HUES48 (cell line): ENCODE measurements around the gene LGMN.

ENCODE experiments used
- H3K27ac ChIP-seq: one replicate; pipeline ENCODE4 v1.7.0; 2013; ENCODE audit warnings: low read depth, low read length, inconsistent platforms
- H3K27me3 ChIP-seq: 2 replicates; pipeline ENCODE4 v1.6.1; 2013; ENCODE audit warnings: mild to moderate bottlenecking, low read length; ENCODE audit not compliant: control insufficient read depth, insufficient read depth
- H3K36me3 ChIP-seq: 2 replicates; pipeline ENCODE4 v1.6.1; 2013; ENCODE audit warnings: low read length; ENCODE audit not compliant: control insufficient read depth, insufficient read depth
- H3K4me1 ChIP-seq: 2 replicates; pipeline ENCODE4 v1.6.1; 2013; ENCODE audit warnings: mild to moderate bottlenecking, low read length; ENCODE audit not compliant: control insufficient read depth, insufficient read depth
- H3K4me3 ChIP-seq: 2 replicates; pipeline ENCODE4 v1.5.1; 2013; ENCODE audit warnings: mild to moderate bottlenecking, low read depth, low read length
- H3K9ac ChIP-seq: 2 replicates; pipeline ENCODE4 v1.6.1; 2013; ENCODE audit warnings: mild to moderate bottlenecking, low read depth, low read length, moderate library complexity
- H3K9me3 ChIP-seq: 2 replicates; pipeline ENCODE4 v1.6.1; 2013; ENCODE audit warnings: low read length; ENCODE audit not compliant: control insufficient read depth, insufficient read depth

Gene LGMN

GRCh38 chr14:92710001-92710341, 38.5 kb downstream of the LGMN start:
- Histone ChIP-seq H3K9ac (no peak overlapping the region), H3K27ac (no peak overlapping the region), H3K4me1 (no peaks in the 10 kb centered on the region), H3K27me3 (no peaks in the 10 kb centered on the region), H3K9me3 (no peaks in the 10 kb centered on the region), H3K36me3 (peaks cover 58% of the 10 kb centered on the region), H3K4me3 (no peak overlapping the region)

GRCh38 chr14:92709340-92710000, 39.0 kb downstream of the LGMN start:
- Histone ChIP-seq H3K9me3 (no peaks in the 10 kb centered on the region), H3K27me3 (no peaks in the 10 kb centered on the region), H3K27ac (no peak overlapping the region), H3K9ac (no peak overlapping the region), H3K36me3 (peaks cover 59% of the 10 kb centered on the region), H3K4me3 (no peak overlapping the region), H3K4me1 (no peaks in the 10 kb centered on the region)

- H3K36me3 ChIP-seq, result peaks cover 48% of the 10 kb centered on the region
- no peaks in the 10 kb centered on the region for H3K9me3 ChIP-seq
- no peaks in the 10 kb centered on the region for H3K4me1 ChIP-seq
- no peak overlapping the region for H3K27ac ChIP-seq
- H3K9ac ChIP-seq, result no peak overlapping the region
- H3K4me3 ChIP-seq, result no peak overlapping the region
- no peaks in the 10 kb centered on the region for H3K27me3 ChIP-seq
Observed at GRCh38 chr14:92706386-92706785, 42.0 kb downstream of the LGMN start.

- Histone ChIP-seq H3K27me3 (no peaks in the 10 kb centered on the region), H3K27ac (no peak overlapping the region), H3K4me3 (no peak overlapping the region)
Observed at GRCh38 chr14:92704821-92705220, 43.6 kb downstream of the LGMN start.

GRCh38 chr14:92704036-92704804, 44.2 kb downstream of the LGMN start:
- Histone ChIP-seq H3K27ac (no peak overlapping the region), H3K9ac (no peak overlapping the region), H3K27me3 (no peaks in the 10 kb centered on the region), H3K9me3 (no peaks in the 10 kb centered on the region), H3K36me3 (peaks cover 28% of the 10 kb centered on the region; the same call in 1 of the 2 replicates), H3K4me1 (no peaks in the 10 kb centered on the region), H3K4me3 (no peak overlapping the region)

More at GRCh38 chr14:92704821-92705220, 43.6 kb downstream of the LGMN start:
- Histone ChIP-seq H3K9ac (no peak overlapping the region), H3K4me1 (no peaks in the 10 kb centered on the region), H3K36me3 (peaks cover 34% of the 10 kb centered on the region), H3K9me3 (no peaks in the 10 kb centered on the region)

GRCh38 chr14:92703516-92703915, 44.9 kb downstream of the LGMN start:
- no peak overlapping the region for H3K9ac ChIP-seq
- H3K27me3 ChIP-seq, result no peaks in the 10 kb centered on the region
- H3K9me3 ChIP-seq, result no peaks in the 10 kb centered on the region
- H3K4me3 ChIP-seq, result no peak overlapping the region
- H3K4me1 ChIP-seq, result no peaks in the 10 kb centered on the region
- H3K36me3 ChIP-seq, result peaks cover 27% of the 10 kb centered on the region; the same call in 1 of the 2 replicates
- H3K27ac ChIP-seq, result no peak overlapping the region

- Histone ChIP-seq H3K27ac (no peak overlapping the region), H3K9ac (no peak overlapping the region), H3K27me3 (no peaks in the 10 kb centered on the region), H3K4me3 (no peak overlapping the region), H3K36me3 (peaks cover 26% of the 10 kb centered on the region; the same call in 1 of the 2 replicates), H3K4me1 (no peaks in the 10 kb centered on the region), H3K9me3 (no peaks in the 10 kb centered on the region)
Observed at GRCh38 chr14:92702441-92702918, 45.9 kb downstream of the LGMN start.

GRCh38 chr14:92701826-92702225, 46.6 kb downstream of the LGMN start:
- Histone ChIP-seq H3K27ac (no peak overlapping the region), H3K4me3 (no peak overlapping the region), H3K4me1 (no peaks in the 10 kb centered on the region), H3K9me3 (no peaks in the 10 kb centered on the region), H3K27me3 (no peaks in the 10 kb centered on the region), H3K36me3 (peaks cover 20% of the 10 kb centered on the region; the same call in 1 of the 2 replicates), H3K9ac (no peak overlapping the region)

GRCh38 chr14:92698393-92698792, 50.0 kb downstream of the LGMN start:
- Histone ChIP-seq H3K27ac (no peak overlapping the region), H3K27me3 (no peaks in the 10 kb centered on the region), H3K4me1 (no peaks in the 10 kb centered on the region), H3K9me3 (no peaks in the 10 kb centered on the region), H3K4me3 (no peak overlapping the region), H3K36me3 (no peaks in the 10 kb centered on the region), H3K9ac (no peak overlapping the region)

- Histone ChIP-seq H3K4me3 (no peak overlapping the region), H3K27me3 (no peaks in the 10 kb centered on the region), H3K9ac (no peak overlapping the region), H3K27ac (no peak overlapping the region), H3K9me3 (no peaks in the 10 kb centered on the region), H3K4me1 (no peaks in the 10 kb centered on the region), H3K36me3 (no peaks in the 10 kb centered on the region)
Observed at GRCh38 chr14:92696366-92696765, 52.1 kb downstream of the LGMN start.

GRCh38 chr14:92695562-92695961, 52.9 kb downstream of the LGMN start:
- Histone ChIP-seq H3K4me3 (no peak overlapping the region), H3K27ac (no peak overlapping the region), H3K4me1 (no peaks in the 10 kb centered on the region), H3K27me3 (no peaks in the 10 kb centered on the region), H3K9ac (no peak overlapping the region), H3K36me3 (no peaks in the 10 kb centered on the region), H3K9me3 (no peaks in the 10 kb centered on the region)
